ENCODE measurements around the gene IMMP2L.

Gene IMMP2L

GRCh38 chr7:111265394-111265793, 296.9 kb downstream of the IMMP2L start:
- TF ChIP-seq TAF1 (IDR thresholded peaks at IDR 0.05; ENCODE audit: borderline replicate concordance, insufficient read depth, low read length) (no peak), FOXP2 (optimal IDR thresholded peaks at IDR 0.05; ENCODE audit: borderline replicate concordance, extremely low read depth, extremely low read length, insufficient read depth) (no peak)

- TF ChIP-seq REST (IDR thresholded peaks at IDR 0.05; ENCODE audit: insufficient read depth in 1 of 2, low read depth in 2 of 2, low read length in 2 of 2), result no peak
- no peak for TF ChIP-seq SIN3A (IDR thresholded peaks at IDR 0.05; ENCODE audit: borderline replicate concordance, insufficient read depth, low read length)
- no peak for TF ChIP-seq FOXP2 (optimal IDR thresholded peaks at IDR 0.05; ENCODE audit: borderline replicate concordance, extremely low read depth, extremely low read length, insufficient read depth)
- TF ChIP-seq POLR2AphosphoS5 (IDR thresholded peaks at IDR 0.05; ENCODE audit: low read depth, low read length), result no peak
- no peak for TF ChIP-seq TAF1 (IDR thresholded peaks at IDR 0.05; ENCODE audit: borderline replicate concordance, insufficient read depth, low read length)
Observed at GRCh38 chr7:111264981-111265380, 297.3 kb downstream of the IMMP2L start.

- TF ChIP-seq REST (IDR thresholded peaks at IDR 0.05; ENCODE audit: insufficient read depth in 1 of 2, low read depth in 2 of 2, low read length in 2 of 2) (no peak), SIN3A (IDR thresholded peaks at IDR 0.05; ENCODE audit: borderline replicate concordance, insufficient read depth, low read length) (no peak), POLR2AphosphoS5 (IDR thresholded peaks at IDR 0.05; ENCODE audit: low read depth, low read length) (no peak), TAF1 (IDR thresholded peaks at IDR 0.05; ENCODE audit: borderline replicate concordance, insufficient read depth, low read length) (no peak), FOXP2 (optimal IDR thresholded peaks at IDR 0.05; ENCODE audit: borderline replicate concordance, extremely low read depth, extremely low read length, insufficient read depth) (no peak)
Observed at GRCh38 chr7:111264111-111264868, 298.0 kb downstream of the IMMP2L start.

GRCh38 chr7:111262293-111263116, 299.8 kb downstream of the IMMP2L start:
- TF ChIP-seq SIN3A (IDR thresholded peaks at IDR 0.05; ENCODE audit: borderline replicate concordance, insufficient read depth, low read length) (no peak), FOXP2 (optimal IDR thresholded peaks at IDR 0.05; ENCODE audit: borderline replicate concordance, extremely low read depth, extremely low read length, insufficient read depth) (no peak), REST (IDR thresholded peaks at IDR 0.05; ENCODE audit: insufficient read depth in 1 of 2, low read depth in 2 of 2, low read length in 2 of 2) (no peak), TAF1 (IDR thresholded peaks at IDR 0.05; ENCODE audit: borderline replicate concordance, insufficient read depth, low read length) (no peak), POLR2AphosphoS5 (IDR thresholded peaks at IDR 0.05; ENCODE audit: low read depth, low read length) (no peak)

- TF ChIP-seq FOXP2 (optimal IDR thresholded peaks at IDR 0.05; ENCODE audit: borderline replicate concordance, extremely low read depth, extremely low read length, insufficient read depth) (no peak), TAF1 (IDR thresholded peaks at IDR 0.05; ENCODE audit: borderline replicate concordance, insufficient read depth, low read length) (no peak), REST (IDR thresholded peaks at IDR 0.05; ENCODE audit: insufficient read depth in 1 of 2, low read depth in 2 of 2, low read length in 2 of 2) (no peak), SIN3A (IDR thresholded peaks at IDR 0.05; ENCODE audit: borderline replicate concordance, insufficient read depth, low read length) (no peak), POLR2AphosphoS5 (IDR thresholded peaks at IDR 0.05; ENCODE audit: low read depth, low read length) (no peak)
Observed at GRCh38 chr7:111261496-111261895, 300.8 kb downstream of the IMMP2L start.
